AG09319 (cell line): ENCODE measurements around the gene TMEM119.

Experiments
- DNase-seq: peaks from one replicate; pipeline ENCODE4 v3.0.0-alpha.2; 2010; ENCODE audit warnings: low read depth; ENCODE audit errors: extremely low read depth
- TF ChIP-seq, protein P1 (sequence below): IDR thresholded peaks from 2 replicates; pipeline ENCODE4 v1.5.1; 2011; ENCODE audit warnings: low read depth, mild to moderate bottlenecking, inconsistent platforms, low read length, moderate library complexity

TMEM119 gene

DNA sequence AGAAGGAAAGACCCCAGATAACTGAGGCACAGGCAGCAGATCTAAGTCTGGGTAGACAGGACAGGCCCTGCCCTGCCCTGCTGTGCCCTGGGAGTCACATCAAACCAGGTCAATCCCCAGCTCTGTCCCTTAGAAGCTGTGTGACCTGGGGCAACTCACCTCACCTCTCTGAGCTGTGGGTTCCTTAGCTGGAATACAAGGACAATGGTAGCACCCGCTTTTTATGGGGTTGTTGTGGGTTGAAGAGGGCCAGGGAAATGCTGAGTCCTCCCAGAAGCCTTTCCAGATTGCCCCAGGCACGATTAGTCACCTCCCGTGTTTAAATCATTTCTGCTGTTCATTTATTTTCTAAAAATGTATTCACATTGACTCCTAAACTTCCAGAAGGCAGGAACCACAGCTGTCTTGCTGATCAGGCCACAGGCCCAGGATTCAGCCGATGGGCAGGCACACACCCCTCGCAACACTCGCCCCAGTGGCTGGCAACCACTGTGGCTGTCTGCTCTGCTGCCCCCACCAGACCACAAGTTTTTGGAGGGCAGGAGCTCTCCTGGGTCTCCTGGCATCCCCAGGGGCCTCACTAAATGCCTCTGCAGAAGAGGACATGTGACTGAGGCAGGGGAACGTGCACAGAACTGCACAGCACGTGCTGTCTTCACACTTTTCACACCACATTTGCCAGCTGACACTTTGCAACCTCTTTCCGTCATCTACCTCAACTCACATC lies 32.8 kb upstream of the TMEM119 start:
- TF ChIP-seq, protein P1, sequence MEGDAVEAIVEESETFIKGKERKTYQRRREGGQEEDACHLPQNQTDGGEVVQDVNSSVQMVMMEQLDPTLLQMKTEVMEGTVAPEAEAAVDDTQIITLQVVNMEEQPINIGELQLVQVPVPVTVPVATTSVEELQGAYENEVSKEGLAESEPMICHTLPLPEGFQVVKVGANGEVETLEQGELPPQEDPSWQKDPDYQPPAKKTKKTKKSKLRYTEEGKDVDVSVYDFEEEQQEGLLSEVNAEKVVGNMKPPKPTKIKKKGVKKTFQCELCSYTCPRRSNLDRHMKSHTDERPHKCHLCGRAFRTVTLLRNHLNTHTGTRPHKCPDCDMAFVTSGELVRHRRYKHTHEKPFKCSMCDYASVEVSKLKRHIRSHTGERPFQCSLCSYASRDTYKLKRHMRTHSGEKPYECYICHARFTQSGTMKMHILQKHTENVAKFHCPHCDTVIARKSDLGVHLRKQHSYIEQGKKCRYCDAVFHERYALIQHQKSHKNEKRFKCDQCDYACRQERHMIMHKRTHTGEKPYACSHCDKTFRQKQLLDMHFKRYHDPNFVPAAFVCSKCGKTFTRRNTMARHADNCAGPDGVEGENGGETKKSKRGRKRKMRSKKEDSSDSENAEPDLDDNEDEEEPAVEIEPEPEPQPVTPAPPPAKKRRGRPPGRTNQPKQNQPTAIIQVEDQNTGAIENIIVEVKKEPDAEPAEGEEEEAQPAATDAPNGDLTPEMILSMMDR = no peak
- no peak for DNase-seq

DNA sequence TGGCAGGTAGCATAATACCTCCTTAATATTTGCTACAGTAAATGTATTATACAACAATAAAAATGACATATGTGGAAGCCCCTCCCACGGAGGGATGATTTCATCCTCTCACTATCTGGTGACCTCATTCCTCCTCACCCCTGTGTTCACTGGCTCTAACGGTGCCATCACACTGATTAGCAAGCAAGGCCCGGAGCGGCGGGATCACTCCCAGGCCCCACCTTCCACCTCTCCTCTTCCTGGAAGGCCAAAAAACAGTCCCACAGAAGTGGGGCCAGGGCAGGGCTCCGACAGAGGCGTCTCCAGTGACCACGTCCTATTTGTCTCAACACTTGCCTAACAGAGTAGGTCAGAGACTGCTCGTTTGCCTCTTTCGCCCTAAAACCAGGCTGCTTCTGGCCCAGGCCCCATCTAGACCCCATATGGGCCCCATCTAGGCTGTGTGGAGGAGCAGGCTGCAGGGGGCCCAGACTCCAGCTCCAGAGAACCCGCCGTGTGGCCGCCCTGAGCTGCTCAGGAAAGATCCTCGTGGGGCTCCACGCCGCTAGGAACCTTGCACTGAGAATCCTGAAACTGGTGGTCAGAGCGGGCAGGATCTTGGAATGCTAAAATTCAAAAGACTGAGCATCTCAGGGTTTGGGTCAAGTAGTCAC lies 32.1 kb upstream of the TMEM119 start:
- no peak for DNase-seq

DNA sequence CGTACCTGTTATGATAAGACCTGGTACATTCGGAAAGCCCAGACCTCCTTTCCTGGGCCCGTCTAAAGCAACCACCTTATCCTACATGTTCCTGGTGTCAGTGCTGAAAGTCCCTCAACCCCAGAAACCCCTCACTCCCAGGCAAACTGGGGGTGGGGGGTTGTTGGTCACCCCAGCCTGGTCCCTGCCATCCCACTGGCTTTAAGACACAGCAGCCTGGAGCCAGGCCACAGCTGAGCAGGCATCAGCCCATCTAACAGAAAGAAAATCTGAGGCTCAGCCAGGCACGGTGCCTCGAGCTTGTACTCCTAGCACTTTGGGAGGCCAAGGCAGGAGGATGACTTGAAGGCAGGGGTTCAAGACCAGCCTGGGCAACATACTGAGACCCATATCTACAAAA lies 31.3 kb upstream of the TMEM119 start:
- TF ChIP-seq, protein P1 = no peak
- no peak for DNase-seq

More for the DNA sequence above, 32.1 kb upstream of the TMEM119 start:
- TF ChIP-seq, protein P1 = no peak

DNA sequence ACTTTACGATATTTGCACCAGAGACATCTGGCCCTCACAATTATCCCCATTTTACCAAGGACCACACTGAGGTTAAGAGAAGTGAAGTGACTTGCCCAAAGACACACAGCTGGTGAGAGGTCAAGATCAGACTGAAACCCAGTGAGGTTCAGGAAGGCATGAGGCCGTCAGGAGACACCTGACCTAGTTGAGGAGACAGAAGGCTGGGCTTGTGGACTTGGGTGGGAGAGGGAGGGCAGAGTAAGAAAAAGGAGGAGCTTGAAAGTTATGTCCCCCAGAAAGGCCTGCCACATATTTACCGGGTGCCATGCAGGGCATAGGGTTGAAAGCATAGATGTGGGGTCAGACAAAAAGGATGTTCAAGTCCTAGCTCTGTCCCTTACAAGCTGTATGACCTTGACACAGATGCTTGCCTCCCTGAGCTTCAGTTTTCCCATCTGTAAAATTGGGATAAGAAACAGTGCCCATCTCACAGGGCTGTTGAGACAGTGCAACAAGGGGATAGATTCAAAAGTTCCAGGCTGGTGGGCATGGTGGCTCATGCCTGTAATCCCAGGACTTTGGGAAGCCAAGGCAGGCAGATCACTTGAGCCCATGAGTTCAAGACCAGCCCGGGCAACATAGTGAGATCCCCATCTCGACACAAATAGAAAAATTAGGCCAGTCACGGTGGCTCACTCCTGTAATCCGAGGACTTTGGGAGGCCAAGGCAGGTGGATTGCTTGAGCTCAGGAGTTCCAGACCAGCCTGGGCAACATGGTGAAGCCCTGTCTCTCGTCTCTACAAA lies 29.4 kb upstream of the TMEM119 start:
- DNase-seq = no peak
- TF ChIP-seq, protein P1 = no peak

DNA sequence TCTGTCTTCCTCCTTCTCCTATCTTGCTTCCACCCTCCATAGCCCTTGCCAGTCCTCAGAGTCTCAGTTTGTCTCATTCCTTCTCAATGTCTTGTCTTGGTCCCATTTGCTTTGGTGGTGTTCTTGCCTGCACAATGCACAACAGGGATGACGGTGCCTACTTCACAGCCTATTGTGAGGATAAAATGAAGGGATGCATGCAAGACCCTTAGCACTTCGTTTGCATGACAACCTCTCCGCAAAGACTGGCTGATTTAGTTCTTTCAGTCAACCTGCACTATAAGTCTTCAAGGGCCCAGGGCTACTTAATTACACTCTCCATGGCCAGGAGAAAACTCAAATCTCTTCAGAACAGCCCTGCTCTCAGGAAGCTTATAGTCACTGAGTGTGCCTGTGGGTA lies 27.3 kb upstream of the TMEM119 start:
- TF ChIP-seq, protein P1 = no peak
- no peak for DNase-seq

DNA sequence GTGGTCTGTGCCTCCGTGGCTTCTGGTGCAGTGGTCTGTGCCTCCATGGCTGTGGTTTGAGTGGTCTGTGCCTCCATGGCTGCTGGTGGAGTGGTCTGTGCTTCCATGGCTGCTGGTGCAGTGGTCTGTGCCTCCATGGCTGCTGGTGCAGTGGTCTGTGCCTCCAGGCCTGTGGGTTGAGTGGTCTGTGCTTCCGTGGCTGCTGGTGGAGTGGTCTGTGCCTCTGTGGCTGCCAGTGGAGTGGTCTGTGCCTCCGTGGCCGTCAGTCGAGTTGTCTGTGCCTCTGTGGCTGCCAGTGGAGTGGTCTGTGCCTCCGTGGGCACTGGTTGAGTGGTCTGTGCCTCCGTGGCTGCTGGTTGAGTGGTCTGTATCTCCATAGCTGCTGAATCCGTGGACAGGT lies 25.7 kb upstream of the TMEM119 start:
- TF ChIP-seq, protein P1 = no peak
- DNase-seq = no peak
